Measurements from ENCODE around the gene ZDHHC3. TPM values are rescaled to one million over a fixed set of nuclear protein-coding genes. Genes with fewer than 3 reads are reported as not detected.

Gene ZDHHC3
- total RNA-seq, 1 experiment from 2014 or later, result 49.5 TPM

DNA sequence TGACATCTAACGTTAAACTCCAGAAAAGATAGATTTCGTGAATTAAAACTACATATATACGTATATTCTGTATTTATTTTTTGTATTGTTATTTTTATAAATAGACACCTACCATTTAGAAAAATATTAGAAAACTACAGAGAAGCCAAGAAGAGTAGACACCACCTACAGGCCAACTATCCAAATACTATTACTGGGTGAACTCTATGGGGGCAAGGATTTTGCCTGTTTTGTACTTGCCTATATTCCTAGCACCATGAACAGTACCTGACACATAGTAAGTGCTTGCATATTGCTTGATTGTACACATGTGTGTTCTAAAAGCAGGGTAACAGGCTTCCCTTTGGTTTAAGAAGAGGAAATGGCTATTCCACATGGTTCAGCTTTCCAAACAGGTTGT lies 25.8 kb upstream of the ZDHHC3 start:
- H3K4me3 ChIP-seq (ENCODE audit: low read depth in 2 of 2, low read length in 2 of 2), result no peak overlapping the region
- no peaks in the 10 kb centered on the region for H3K4me1 ChIP-seq (ENCODE audit: control insufficient read depth, insufficient read depth, low read length)
- no peak overlapping the region for H3K27ac ChIP-seq (ENCODE audit: low read length)
- intact Hi-C loops (cut with micrococcal nuclease; ENCODE audit: unreplicated experiment), result no loop called here
- DNase-seq (ENCODE audit: low read depth, low spot score) (no peak), ATAC-seq (no peak)
- in situ Hi-C loops (cut with HindIII; ENCODE audit: low pct_unique_long_range_greater_than_20kb, low sequenced_read_pairs), result no loop called here
- H3K27me3 ChIP-seq (ENCODE audit: control insufficient read depth, insufficient read depth, low read length), result no peaks in the 10 kb centered on the region
- CTCF ChIA-PET, result no interaction called here
- H3K9me3 ChIP-seq (ENCODE audit: control insufficient read depth, insufficient read depth, low read depth, low read length), result no peaks in the 10 kb centered on the region
- POLR2A ChIA-PET, result interaction anchor here (0.7 kb wide), 2 partner anchors 15 to 166 kb away, joined by 3 read pairs; no protein-coding TSS in a partner anchor
- no TSS peak for BruUV-seq (replicated peaks)
- peaks cover 6% of the 10 kb centered on the region for H3K36me3 ChIP-seq (ENCODE audit: control insufficient read depth, insufficient read depth, low read length)
- TF ChIP-seq SIN3A (IDR thresholded peaks at IDR 0.05; ENCODE audit: borderline replicate concordance, insufficient read depth, low read depth, low read length), result no peak
- TF ChIP-seq, protein P1, sequence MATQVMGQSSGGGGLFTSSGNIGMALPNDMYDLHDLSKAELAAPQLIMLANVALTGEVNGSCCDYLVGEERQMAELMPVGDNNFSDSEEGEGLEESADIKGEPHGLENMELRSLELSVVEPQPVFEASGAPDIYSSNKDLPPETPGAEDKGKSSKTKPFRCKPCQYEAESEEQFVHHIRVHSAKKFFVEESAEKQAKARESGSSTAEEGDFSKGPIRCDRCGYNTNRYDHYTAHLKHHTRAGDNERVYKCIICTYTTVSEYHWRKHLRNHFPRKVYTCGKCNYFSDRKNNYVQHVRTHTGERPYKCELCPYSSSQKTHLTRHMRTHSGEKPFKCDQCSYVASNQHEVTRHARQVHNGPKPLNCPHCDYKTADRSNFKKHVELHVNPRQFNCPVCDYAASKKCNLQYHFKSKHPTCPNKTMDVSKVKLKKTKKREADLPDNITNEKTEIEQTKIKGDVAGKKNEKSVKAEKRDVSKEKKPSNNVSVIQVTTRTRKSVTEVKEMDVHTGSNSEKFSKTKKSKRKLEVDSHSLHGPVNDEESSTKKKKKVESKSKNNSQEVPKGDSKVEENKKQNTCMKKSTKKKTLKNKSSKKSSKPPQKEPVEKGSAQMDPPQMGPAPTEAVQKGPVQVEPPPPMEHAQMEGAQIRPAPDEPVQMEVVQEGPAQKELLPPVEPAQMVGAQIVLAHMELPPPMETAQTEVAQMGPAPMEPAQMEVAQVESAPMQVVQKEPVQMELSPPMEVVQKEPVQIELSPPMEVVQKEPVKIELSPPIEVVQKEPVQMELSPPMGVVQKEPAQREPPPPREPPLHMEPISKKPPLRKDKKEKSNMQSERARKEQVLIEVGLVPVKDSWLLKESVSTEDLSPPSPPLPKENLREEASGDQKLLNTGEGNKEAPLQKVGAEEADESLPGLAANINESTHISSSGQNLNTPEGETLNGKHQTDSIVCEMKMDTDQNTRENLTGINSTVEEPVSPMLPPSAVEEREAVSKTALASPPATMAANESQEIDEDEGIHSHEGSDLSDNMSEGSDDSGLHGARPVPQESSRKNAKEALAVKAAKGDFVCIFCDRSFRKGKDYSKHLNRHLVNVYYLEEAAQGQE (IDR thresholded peaks at IDR 0.05; ENCODE audit: insufficient read depth in 1 of 2, low read depth in 2 of 2, low read length in 1 of 2), result no peak
- TF ChIP-seq, protein P2, sequence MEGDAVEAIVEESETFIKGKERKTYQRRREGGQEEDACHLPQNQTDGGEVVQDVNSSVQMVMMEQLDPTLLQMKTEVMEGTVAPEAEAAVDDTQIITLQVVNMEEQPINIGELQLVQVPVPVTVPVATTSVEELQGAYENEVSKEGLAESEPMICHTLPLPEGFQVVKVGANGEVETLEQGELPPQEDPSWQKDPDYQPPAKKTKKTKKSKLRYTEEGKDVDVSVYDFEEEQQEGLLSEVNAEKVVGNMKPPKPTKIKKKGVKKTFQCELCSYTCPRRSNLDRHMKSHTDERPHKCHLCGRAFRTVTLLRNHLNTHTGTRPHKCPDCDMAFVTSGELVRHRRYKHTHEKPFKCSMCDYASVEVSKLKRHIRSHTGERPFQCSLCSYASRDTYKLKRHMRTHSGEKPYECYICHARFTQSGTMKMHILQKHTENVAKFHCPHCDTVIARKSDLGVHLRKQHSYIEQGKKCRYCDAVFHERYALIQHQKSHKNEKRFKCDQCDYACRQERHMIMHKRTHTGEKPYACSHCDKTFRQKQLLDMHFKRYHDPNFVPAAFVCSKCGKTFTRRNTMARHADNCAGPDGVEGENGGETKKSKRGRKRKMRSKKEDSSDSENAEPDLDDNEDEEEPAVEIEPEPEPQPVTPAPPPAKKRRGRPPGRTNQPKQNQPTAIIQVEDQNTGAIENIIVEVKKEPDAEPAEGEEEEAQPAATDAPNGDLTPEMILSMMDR (IDR thresholded peaks at IDR 0.05), result no peak
- no peak for TF ChIP-seq POLR2AphosphoS5 (IDR thresholded peaks at IDR 0.05; ENCODE audit: low read depth, low read length)
- no peak for TF ChIP-seq TCF7L2 (IDR thresholded peaks at IDR 0.05; ENCODE audit: low read depth, low read length)

DNA sequence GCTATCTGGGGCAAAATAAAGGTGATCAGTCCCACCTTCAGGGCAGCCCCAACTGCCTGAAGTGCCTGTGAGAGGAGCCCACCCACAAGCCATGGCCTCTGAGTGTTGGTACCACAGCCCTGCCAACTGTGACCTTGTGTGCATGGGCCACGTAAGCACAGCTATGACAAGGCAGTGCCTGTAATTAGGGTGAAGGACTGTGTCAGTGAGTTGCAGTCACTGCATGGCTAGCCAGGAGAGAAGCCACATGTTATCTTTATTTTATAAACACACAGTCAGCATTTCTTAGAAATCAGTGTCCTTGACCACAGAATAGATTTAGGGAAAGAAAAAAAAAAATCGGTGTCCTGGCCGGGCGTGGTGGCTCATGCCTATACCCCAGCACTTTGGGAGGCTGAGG lies 24.8 kb upstream of the ZDHHC3 start:
- ChIA-PET CTCF (no interaction called here), POLR2A (no interaction called here)
- H3K4me3 ChIP-seq (ENCODE audit: low read depth in 2 of 2, low read length in 2 of 2), result no peak overlapping the region
- TF ChIP-seq POLR2AphosphoS5 (IDR thresholded peaks at IDR 0.05; ENCODE audit: low read depth, low read length), result no peak
- TF ChIP-seq, protein P2 (IDR thresholded peaks at IDR 0.05), result no peak
- TF ChIP-seq, protein P1 (IDR thresholded peaks at IDR 0.05; ENCODE audit: insufficient read depth in 1 of 2, low read depth in 2 of 2, low read length in 1 of 2), result no peak
- no peak for TF ChIP-seq SIN3A (IDR thresholded peaks at IDR 0.05; ENCODE audit: borderline replicate concordance, insufficient read depth, low read depth, low read length)
- TF ChIP-seq TCF7L2 (IDR thresholded peaks at IDR 0.05; ENCODE audit: low read depth, low read length), result no peak
- in situ Hi-C loops (cut with HindIII; ENCODE audit: low pct_unique_long_range_greater_than_20kb, low sequenced_read_pairs), result no loop called here
- DNase-seq (ENCODE audit: low read depth, low spot score) (no peak), ATAC-seq (no peak)
- BruUV-seq (replicated peaks), result no TSS peak
- intact Hi-C loops (cut with micrococcal nuclease; ENCODE audit: unreplicated experiment), result no loop called here
- H3K4me1 ChIP-seq (ENCODE audit: control insufficient read depth, insufficient read depth, low read length), result no peaks in the 10 kb centered on the region
- H3K27ac ChIP-seq (ENCODE audit: low read length), result no peak overlapping the region
- peaks cover 6% of the 10 kb centered on the region for H3K36me3 ChIP-seq (ENCODE audit: control insufficient read depth, insufficient read depth, low read length)
- H3K9me3 ChIP-seq (ENCODE audit: control insufficient read depth, insufficient read depth, low read depth, low read length), result no peaks in the 10 kb centered on the region
- H3K27me3 ChIP-seq (ENCODE audit: control insufficient read depth, insufficient read depth, low read length), result no peaks in the 10 kb centered on the region
